Trophoblast cell (in vitro differentiated cells and primary cell): ENCODE data around the gene NHSL1.

ENCODE experiments used
- DNase-seq, 2 donors: peaks; one replicate each; pipeline ENCODE4 v3.0.0-alpha.2; 2016
- H2AFZ ChIP-seq: 2 replicates; pipeline ENCODE4 v1.6.1; 2013; ENCODE audit warnings: low read length, moderate library complexity, mild to moderate bottlenecking; ENCODE audit not compliant: insufficient read depth, poor library complexity
- H2AK5ac ChIP-seq: 2 replicates; pipeline ENCODE4 v1.6.1; 2013; ENCODE audit warnings: mild to moderate bottlenecking, low read length
- H2BK120ac ChIP-seq: 2 replicates; pipeline ENCODE4 v1.6.1; 2013; ENCODE audit warnings: low read length, mild to moderate bottlenecking, moderate library complexity; ENCODE audit not compliant: insufficient read depth, poor library complexity
- H2BK12ac ChIP-seq: 2 replicates; pipeline ENCODE4 v1.6.1; 2013; ENCODE audit warnings: mild to moderate bottlenecking, low read length, moderate library complexity
- H2BK5ac ChIP-seq: 2 replicates; pipeline ENCODE4 v1.6.1; 2013; ENCODE audit warnings: low read length, low read depth, moderate library complexity, mild to moderate bottlenecking; ENCODE audit not compliant: poor library complexity
- H3K14ac ChIP-seq: 2 replicates; pipeline ENCODE4 v1.6.1; 2013; ENCODE audit warnings: mild to moderate bottlenecking, low read length
- H3K18ac ChIP-seq: 2 replicates; pipeline ENCODE4 v1.6.1; 2013; ENCODE audit warnings: mild to moderate bottlenecking, low read length
- H3K23ac ChIP-seq: 2 replicates; pipeline ENCODE4 v1.6.1; 2013; ENCODE audit warnings: low read length
- H3K27ac ChIP-seq: 2 replicates; pipeline ENCODE4 v1.5.1; 2013; ENCODE audit warnings: low read depth, mild to moderate bottlenecking, inconsistent platforms, low read length, moderate library complexity
- H3K27me3 ChIP-seq: 2 replicates; pipeline ENCODE4 v1.6.1; 2013; ENCODE audit warnings: inconsistent platforms, mild to moderate bottlenecking, low read length, moderate library complexity; ENCODE audit not compliant: insufficient read depth
- H3K36me3 ChIP-seq, 2 experiments: 1 replicate in 1 of 2; 2 replicates in 1 of 2; pipeline ENCODE4 v1.6.1; 2013; ENCODE audit warnings: low read length in 2 of 2, mild to moderate bottlenecking in 2 of 2, moderate library complexity in 1 of 2; ENCODE audit not compliant: insufficient read depth in 2 of 2, control insufficient read depth in 1 of 2
- H3K4ac ChIP-seq: 2 replicates; pipeline ENCODE4 v1.6.1; 2013; ENCODE audit warnings: low read depth, mild to moderate bottlenecking, low read length, moderate library complexity
- H3K4me1 ChIP-seq, 2 experiments: 1 replicate in 1 of 2; 2 replicates in 1 of 2; pipeline ENCODE4 v1.6.1; 2013; ENCODE audit warnings: low read length in 2 of 2, mild to moderate bottlenecking in 2 of 2, moderate library complexity in 1 of 2; ENCODE audit not compliant: insufficient read depth in 2 of 2, control insufficient read depth in 1 of 2
- H3K4me2 ChIP-seq: 2 replicates; pipeline ENCODE4 v1.6.1; 2013; ENCODE audit warnings: inconsistent platforms, mild to moderate bottlenecking, low read length, moderate library complexity
- H3K4me3 ChIP-seq: 2 replicates; pipeline ENCODE4 v1.5.1; 2013; ENCODE audit warnings: mild to moderate bottlenecking, low read depth, low read length, inconsistent platforms
- H3K79me1 ChIP-seq: one replicate; pipeline ENCODE4 v1.6.1; 2013; ENCODE audit warnings: low read length
- H3K79me2 ChIP-seq: 2 replicates; pipeline ENCODE4 v1.6.1; 2013; ENCODE audit warnings: low read length, mild to moderate bottlenecking; ENCODE audit not compliant: control insufficient read depth, insufficient read depth, poor library complexity
- H3K9ac ChIP-seq: 2 replicates; pipeline ENCODE4 v1.6.1; 2013; ENCODE audit warnings: mild to moderate bottlenecking, low read length
- H3K9me3 ChIP-seq: 2 replicates; pipeline ENCODE4 v1.6.1; 2013; ENCODE audit warnings: low read depth, mild to moderate bottlenecking, control low read depth, inconsistent platforms, low read length; ENCODE audit not compliant: insufficient read depth
- H4K12ac ChIP-seq: 2 replicates; pipeline ENCODE4 v1.6.1; 2013; ENCODE audit warnings: low read depth, mild to moderate bottlenecking, low read length, moderate library complexity
- H4K8ac ChIP-seq: 2 replicates; pipeline ENCODE4 v1.6.1; 2013; ENCODE audit warnings: low read depth, mild to moderate bottlenecking, low read length, moderate library complexity
- H4K91ac ChIP-seq: one replicate; pipeline ENCODE4 v1.6.1; 2013; ENCODE audit warnings: low read depth, mild to moderate bottlenecking, low read length, moderate library complexity
- WGBS: extraction: QIAGEN DNeasy Blood & Tissue Kit; methylation state at CpG from one replicate; pipeline ENCODE4 v1.1.7; 2013; ENCODE audit warnings: missing lambda C conversion rate; ENCODE audit not compliant: insufficient read length, insufficient coverage; ENCODE audit errors: extremely low coverage; 5-methylcytosine and 5-hydroxymethylcytosine counted together

Gene NHSL1

GRCh38 chr6:138482816-138483215 lies 16.5 kb downstream of the NHSL1 start:
- Histone ChIP-seq H3K14ac (no peak overlapping the region), H3K36me3 (peaks cover 0 to 2% of the 10 kb centered on the region in 2 experiments)

GRCh38 chr6:138480279-138480949 lies 18.9 kb downstream of the NHSL1 start:
- H3K9ac ChIP-seq, result no peak overlapping the region
- H3K18ac ChIP-seq, result no peak overlapping the region
- no peak overlapping the region for H3K4ac ChIP-seq
- no peaks in the 10 kb centered on the region for H3K79me1 ChIP-seq
- no peak overlapping the region for H4K8ac ChIP-seq
- WGBS, result no CpG with 5 or more reads among the region's 6 CpGs
- no peak overlapping the region for H3K14ac ChIP-seq
- H3K4me1 ChIP-seq, result peaks cover 0 to 3% of the 10 kb centered on the region in 2 experiments
- no peak overlapping the region for H2BK5ac ChIP-seq
- H4K91ac ChIP-seq, result no peak overlapping the region
- H3K4me2 ChIP-seq, result no peak overlapping the region
- no peak overlapping the region for H4K12ac ChIP-seq
- peaks cover 0 to 2% of the 10 kb centered on the region in 2 experiments for H3K36me3 ChIP-seq
- no peak overlapping the region for H3K4me3 ChIP-seq
- no peaks in the 10 kb centered on the region for H3K79me2 ChIP-seq
- no peaks in the 10 kb centered on the region for H3K27me3 ChIP-seq
- H2AK5ac ChIP-seq, result no peak overlapping the region
- H3K27ac ChIP-seq, result no peak overlapping the region
- H2BK120ac ChIP-seq, result no peak overlapping the region
- no peaks in the 10 kb centered on the region for H3K9me3 ChIP-seq
- H3K23ac ChIP-seq, result no peak overlapping the region
- no peak overlapping the region for H2AFZ ChIP-seq
- peak in 1 of 2 donors; percentile 29 for DNase-seq
- H2BK12ac ChIP-seq, result no peak overlapping the region

More at GRCh38 chr6:138482816-138483215, 16.5 kb downstream of the NHSL1 start:
- H4K91ac ChIP-seq, result no peak overlapping the region
- no peak overlapping the region for H3K9ac ChIP-seq
- no peak overlapping the region for H3K23ac ChIP-seq
- H3K27ac ChIP-seq, result no peak overlapping the region
- H2BK12ac ChIP-seq, result no peak overlapping the region
- H4K8ac ChIP-seq, result no peak overlapping the region
- H3K27me3 ChIP-seq, result no peaks in the 10 kb centered on the region
- DNase-seq, result no peak
- no CpG with 5 or more reads among the region's 3 CpGs for WGBS
- H3K4me3 ChIP-seq, result no peak overlapping the region
- no peak overlapping the region for H2AK5ac ChIP-seq
- no peak overlapping the region for H2BK5ac ChIP-seq
- no peak overlapping the region for H2BK120ac ChIP-seq
- no peak overlapping the region for H4K12ac ChIP-seq
- H2AFZ ChIP-seq, result no peak overlapping the region
- H3K9me3 ChIP-seq, result no peaks in the 10 kb centered on the region
- H3K4me1 ChIP-seq, result peaks cover 3 to 11% of the 10 kb centered on the region in 2 experiments
- no peaks in the 10 kb centered on the region for H3K79me2 ChIP-seq
- peaks cover 2% of the 10 kb centered on the region for H3K79me1 ChIP-seq
- no peak overlapping the region for H3K4ac ChIP-seq
- no peak overlapping the region for H3K4me2 ChIP-seq
- H3K18ac ChIP-seq, result no peak overlapping the region

- H3K9me3 ChIP-seq, result no peaks in the 10 kb centered on the region
- no peak overlapping the region for H3K23ac ChIP-seq
- WGBS, result no CpG with 5 or more reads among the region's 4 CpGs
- H4K91ac ChIP-seq, result no peak overlapping the region
- H3K4me2 ChIP-seq, result no peak overlapping the region
- no peak overlapping the region for H2AK5ac ChIP-seq
- no peak overlapping the region for H3K9ac ChIP-seq
- H3K4me1 ChIP-seq, result no peaks in the 10 kb centered on the region
- H3K27me3 ChIP-seq, result no peaks in the 10 kb centered on the region
- no peak overlapping the region for H3K4ac ChIP-seq
- no peak overlapping the region for H3K27ac ChIP-seq
- H4K12ac ChIP-seq, result peak overlapping the region; percentile 30
- H2BK5ac ChIP-seq, result no peak overlapping the region
- H2AFZ ChIP-seq, result no peak overlapping the region
- no peak overlapping the region for H4K8ac ChIP-seq
- no peak for DNase-seq
- no peaks in the 10 kb centered on the region for H3K79me2 ChIP-seq
- no peaks in the 10 kb centered on the region for H3K79me1 ChIP-seq
- H3K36me3 ChIP-seq, result peaks cover 0 to 6% of the 10 kb centered on the region in 2 experiments
- no peak overlapping the region for H3K14ac ChIP-seq
- H2BK120ac ChIP-seq, result no peak overlapping the region
- no peak overlapping the region for H3K4me3 ChIP-seq
- no peak overlapping the region for H2BK12ac ChIP-seq
- H3K18ac ChIP-seq, result no peak overlapping the region
Observed at GRCh38 chr6:138477913-138478539, 21.3 kb downstream of the NHSL1 start.

- no peak overlapping the region for H4K8ac ChIP-seq
- no peak for DNase-seq
Observed at GRCh38 chr6:138476116-138476515, 23.2 kb downstream of the NHSL1 start.

More at GRCh38 chr6:138476116-138476515, 23.2 kb downstream of the NHSL1 start:
- Histone ChIP-seq H2AFZ (no peak overlapping the region), H3K14ac (no peak overlapping the region), H2BK120ac (no peak overlapping the region), H3K27ac (no peak overlapping the region), H4K91ac (no peak overlapping the region), H4K12ac (no peak overlapping the region), H3K79me1 (no peaks in the 10 kb centered on the region), H2BK12ac (no peak overlapping the region), H3K9ac (no peak overlapping the region), H3K27me3 (no peaks in the 10 kb centered on the region), H2AK5ac (no peak overlapping the region), H3K4me3 (no peak overlapping the region), H3K79me2 (no peaks in the 10 kb centered on the region), H3K23ac (no peak overlapping the region), H2BK5ac (no peak overlapping the region), H3K36me3 (peaks cover 0 to 8% of the 10 kb centered on the region in 2 experiments), H3K18ac (no peak overlapping the region), H3K4ac (no peak overlapping the region), H3K4me2 (no peak overlapping the region), H3K4me1 (no peaks in the 10 kb centered on the region), H3K9me3 (no peaks in the 10 kb centered on the region)
